Stimulated activated CD8-positive, alpha-beta memory T cell treated with anti-CD3 and anti-CD28 coated beads, Interleukin-7, amount 100 ng/mL, for 1 hour (primary cell): Measurements from ENCODE around the gene HOPX.
"Not testable (repeated sequence)": the region's sequence is repeated elsewhere in the genome, so short reads cannot be mapped to it uniquely, and the experiment has no call there.

Experiments used
- DNase-seq, 2 donors: peaks; one replicate each; pipeline ENCODE4 v3.0.0-alpha.2; 2020; ENCODE audit warnings: low read depth in 2 of 2

HOPX gene

GRCh38 chr4:56626963-56627362 lies 54.1 kb downstream of the HOPX start:
- DNase-seq: no peak

GRCh38 chr4:56626420-56626819 lies 54.7 kb downstream of the HOPX start:
- DNase-seq: no peak

- DNase-seq: no peak
Measured at GRCh38 chr4:56622176-56622575, 58.9 kb downstream of the HOPX start.

GRCh38 chr4:56619816-56620215 lies 61.3 kb downstream of the HOPX start:
- DNase-seq: no peak

- DNase-seq: no peak
Measured at GRCh38 chr4:56619160-56619559, 61.9 kb downstream of the HOPX start.

GRCh38 chr4:56618734-56619133 lies 62.4 kb downstream of the HOPX start:
- no peak for DNase-seq

- DNase-seq: no peak
Measured at GRCh38 chr4:56613101-56613862, 67.8 kb downstream of the HOPX start.

- no peak for DNase-seq
Measured at GRCh38 chr4:56612282-56612681, 68.8 kb downstream of the HOPX start.

GRCh38 chr4:56611501-56611900 lies 69.6 kb downstream of the HOPX start:
- DNase-seq: no peak

- not testable (repeated sequence) for DNase-seq
Measured at GRCh38 chr4:56610170-56610569, 70.9 kb downstream of the HOPX start.

- DNase-seq: no peak
Measured at GRCh38 chr4:56607926-56608325, 73.2 kb downstream of the HOPX start.

- no peak for DNase-seq
Measured at GRCh38 chr4:56606385-56606784, 74.7 kb downstream of the HOPX start.

- DNase-seq: not testable (repeated sequence)
Measured at GRCh38 chr4:56605464-56605863, 75.6 kb downstream of the HOPX start.

GRCh38 chr4:56603297-56603696 lies 77.8 kb downstream of the HOPX start:
- DNase-seq: no peak
